PC-9 (cell line): Measurements from ENCODE around the gene CES1.

Experiments used
- EZH2 ChIP-seq: fragments of 200-600 bp; sonication (generic); IDR thresholded peaks from 2 replicates; pipeline ENCODE4 v1.8.0; 2017; ENCODE audit warnings: antibody characterized with exemption, low read depth
- TF ChIP-seq, protein P1 (sequence below): fragments of 200-600 bp; sonication (generic); conservative IDR thresholded peaks from 2 replicates; pipeline ENCODE4 v1.6.1; 2017; ENCODE audit warnings: mixed run types, antibody characterized with exemption, mild to moderate bottlenecking, moderate library complexity

- TF ChIP-seq, protein P1, sequence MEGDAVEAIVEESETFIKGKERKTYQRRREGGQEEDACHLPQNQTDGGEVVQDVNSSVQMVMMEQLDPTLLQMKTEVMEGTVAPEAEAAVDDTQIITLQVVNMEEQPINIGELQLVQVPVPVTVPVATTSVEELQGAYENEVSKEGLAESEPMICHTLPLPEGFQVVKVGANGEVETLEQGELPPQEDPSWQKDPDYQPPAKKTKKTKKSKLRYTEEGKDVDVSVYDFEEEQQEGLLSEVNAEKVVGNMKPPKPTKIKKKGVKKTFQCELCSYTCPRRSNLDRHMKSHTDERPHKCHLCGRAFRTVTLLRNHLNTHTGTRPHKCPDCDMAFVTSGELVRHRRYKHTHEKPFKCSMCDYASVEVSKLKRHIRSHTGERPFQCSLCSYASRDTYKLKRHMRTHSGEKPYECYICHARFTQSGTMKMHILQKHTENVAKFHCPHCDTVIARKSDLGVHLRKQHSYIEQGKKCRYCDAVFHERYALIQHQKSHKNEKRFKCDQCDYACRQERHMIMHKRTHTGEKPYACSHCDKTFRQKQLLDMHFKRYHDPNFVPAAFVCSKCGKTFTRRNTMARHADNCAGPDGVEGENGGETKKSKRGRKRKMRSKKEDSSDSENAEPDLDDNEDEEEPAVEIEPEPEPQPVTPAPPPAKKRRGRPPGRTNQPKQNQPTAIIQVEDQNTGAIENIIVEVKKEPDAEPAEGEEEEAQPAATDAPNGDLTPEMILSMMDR: no peak
- TF ChIP-seq EZH2: no peak
These were observed 11.7 kb downstream of the CES1 start for GRCh38 chr16:55821210-55821609.
